Neuronal stem cell (in vitro differentiated cells): Measurements from ENCODE around the gene UBAP1L.
"Not testable (repeated sequence)": the region's sequence is repeated elsewhere in the genome, so short reads cannot be mapped to it uniquely, and the experiment has no call there.

Source experiments
- DNase-seq: peaks from one replicate; pipeline ENCODE4 v3.0.0-alpha.2; 2013; ENCODE audit warnings: low spot score
- H2AFZ ChIP-seq: one replicate; pipeline ENCODE4 v1.6.1; 2013; ENCODE audit warnings: mild to moderate bottlenecking, low read length, inconsistent platforms
- H2AK5ac ChIP-seq: 2 replicates; pipeline ENCODE4 v1.6.1; 2013; ENCODE audit warnings: low read depth, mild to moderate bottlenecking, inconsistent platforms, low read length, moderate library complexity, mixed read lengths
- H2BK120ac ChIP-seq: 2 replicates; pipeline ENCODE4 v1.6.1; 2013; ENCODE audit warnings: low read depth, mild to moderate bottlenecking, inconsistent platforms, low read length, moderate library complexity, mixed read lengths
- H2BK12ac ChIP-seq: one replicate; pipeline ENCODE4 v1.6.1; 2013; ENCODE audit warnings: low read length, inconsistent platforms
- H2BK15ac ChIP-seq: 2 replicates; pipeline ENCODE4 v1.6.1; 2013; ENCODE audit warnings: mild to moderate bottlenecking, low read length, inconsistent platforms, mixed read lengths
- H2BK5ac ChIP-seq: one replicate; pipeline ENCODE4 v1.6.1; 2013; ENCODE audit warnings: inconsistent platforms, mild to moderate bottlenecking, low read length, moderate library complexity
- H3K14ac ChIP-seq: one replicate; pipeline ENCODE4 v1.6.1; 2013; ENCODE audit warnings: low read length, inconsistent platforms
- H3K18ac ChIP-seq: 2 replicates; pipeline ENCODE4 v1.6.1; 2013; ENCODE audit warnings: low read length, inconsistent platforms
- H3K23ac ChIP-seq: 2 replicates; pipeline ENCODE4 v1.6.1; 2013; ENCODE audit warnings: low read depth, mild to moderate bottlenecking, mixed read lengths, low read length, inconsistent platforms; ENCODE audit not compliant: poor library complexity
- H3K27ac ChIP-seq: replicated peaks from 3 replicates; pipeline ENCODE4 v1.5.1; 2013; ENCODE audit warnings: low read length, inconsistent platforms
- H3K27me3 ChIP-seq, 3 experiments: 2 replicates each; pipeline ENCODE4 v1.6.1; 2013; ENCODE audit warnings: low read length in 3 of 3, mild to moderate bottlenecking in 2 of 3, inconsistent platforms in 1 of 3, low read depth in 1 of 3, mixed read lengths in 1 of 3, moderate library complexity in 1 of 3; ENCODE audit not compliant: control insufficient read depth in 3 of 3, insufficient read depth in 3 of 3
- H3K36me3 ChIP-seq, 2 donors: replicated peaks in 1 of 2; 2 replicates each; pipeline ENCODE4 v1.6.1; 2013; ENCODE audit warnings: low read length in 2 of 2; ENCODE audit not compliant: control insufficient read depth in 2 of 2, insufficient read depth in 2 of 2
- H3K4ac ChIP-seq: 2 replicates; pipeline ENCODE4 v1.6.1; 2013; ENCODE audit warnings: inconsistent platforms, mild to moderate bottlenecking, low read length, moderate library complexity
- H3K4me1 ChIP-seq, 2 donors: 1 replicate in 1 of 2; 2 replicates in 1 of 2; pipeline ENCODE4 v1.6.1; 2013; ENCODE audit warnings: low read length in 2 of 2, low read depth in 1 of 2; ENCODE audit not compliant: control insufficient read depth in 2 of 2, insufficient read depth in 1 of 2
- H3K4me2 ChIP-seq: one replicate; pipeline ENCODE4 v1.6.1; 2013; ENCODE audit warnings: mild to moderate bottlenecking, low read length, inconsistent platforms; ENCODE audit not compliant: insufficient read depth, poor library complexity, severe bottlenecking
- H3K4me3 ChIP-seq, 2 donors: 2 replicates each; pipeline ENCODE4 v1.5.1; 2013; ENCODE audit warnings: low read length in 2 of 2, mild to moderate bottlenecking in 2 of 2, inconsistent platforms in 1 of 2, moderate library complexity in 1 of 2
- H3K79me1 ChIP-seq: one replicate; pipeline ENCODE4 v1.6.1; 2013; ENCODE audit warnings: low read depth, mild to moderate bottlenecking, inconsistent platforms, low read length, moderate library complexity
- H3K9ac ChIP-seq: one replicate; pipeline ENCODE4 v1.6.1; 2013; ENCODE audit warnings: mild to moderate bottlenecking, low read depth, low read length, inconsistent platforms; ENCODE audit not compliant: poor library complexity
- H3K9me3 ChIP-seq, 2 donors: replicated peaks in 1 of 2; 2 replicates each; pipeline versions ENCODE3 to v1.6.1; 2013; ENCODE audit warnings: low read length in 2 of 2, mild to moderate bottlenecking in 2 of 2, inconsistent platforms in 1 of 2, low read depth in 1 of 2, mixed read lengths in 1 of 2, moderate library complexity in 1 of 2; ENCODE audit not compliant: control insufficient read depth in 2 of 2, insufficient read depth in 1 of 2
- H4K8ac ChIP-seq: one replicate; pipeline ENCODE4 v1.6.1; 2013; ENCODE audit warnings: low read depth, mild to moderate bottlenecking, inconsistent platforms, low read length, moderate library complexity
- H4K91ac ChIP-seq: one replicate; pipeline ENCODE4 v1.6.1; 2013; ENCODE audit warnings: low read length, low read depth, mild to moderate bottlenecking, inconsistent platforms; ENCODE audit not compliant: poor library complexity
- WGBS, 2 donors: extraction: QIAGEN DNeasy Blood & Tissue Kit; methylation state at CpG; one replicate each; pipeline ENCODE4 v1.1.7; 2013; ENCODE audit warnings: missing lambda C conversion rate in 2 of 2, mixed read lengths in 1 of 2; ENCODE audit not compliant: insufficient read length in 2 of 2, insufficient replicate concordance in 1 of 2; ENCODE audit errors: extremely low coverage in 2 of 2; 5-methylcytosine and 5-hydroxymethylcytosine counted together

UBAP1L gene

GRCh38 chr15:65137893-65138292 lies 22.9 kb upstream of the UBAP1L start:
- H2BK5ac ChIP-seq, H3K4ac ChIP-seq, H2AK5ac ChIP-seq, H3K4me2 ChIP-seq, H3K23ac ChIP-seq, H3K27ac ChIP-seq, H3K9ac ChIP-seq, H2BK15ac ChIP-seq, H3K4me1 ChIP-seq, H2BK120ac ChIP-seq, DNase-seq, H2AFZ ChIP-seq, H3K9me3 ChIP-seq, H3K27me3 ChIP-seq, H2BK12ac ChIP-seq, H4K8ac ChIP-seq, H4K91ac ChIP-seq, H3K4me3 ChIP-seq, H3K36me3 ChIP-seq, H3K14ac ChIP-seq, H3K79me1 ChIP-seq, H3K18ac ChIP-seq: not testable (repeated sequence)
- WGBS, 2 donors = no CpG with 5 or more reads among the region's 4 CpGs

- H2BK120ac ChIP-seq, H3K27ac ChIP-seq, H3K79me1 ChIP-seq, H3K9me3 ChIP-seq, H3K14ac ChIP-seq, H2BK15ac ChIP-seq, H3K4me2 ChIP-seq, DNase-seq, H3K27me3 ChIP-seq, H4K8ac ChIP-seq, H3K18ac ChIP-seq, H3K4ac ChIP-seq, H3K4me3 ChIP-seq, H2BK12ac ChIP-seq, H3K4me1 ChIP-seq, H3K36me3 ChIP-seq, H2AK5ac ChIP-seq, H2BK5ac ChIP-seq, H4K91ac ChIP-seq, H3K23ac ChIP-seq, H2AFZ ChIP-seq, H3K9ac ChIP-seq: not testable (repeated sequence)
- no CpG with 5 or more reads among the region's 7 CpGs for WGBS, 2 donors
Observed at GRCh38 chr15:65137089-65137488, 22.1 kb upstream of the UBAP1L start.

- Histone ChIP-seq H2BK15ac (no peak overlapping the region), H2BK5ac (no peak overlapping the region), H2AFZ (no peak overlapping the region), H4K8ac (peak overlapping the region; percentile 65), H3K18ac (no peak overlapping the region), H3K4me2 (peak overlapping the region; percentile 93), H2AK5ac (peak overlapping the region; percentile 81), H3K4ac (no peak overlapping the region), H4K91ac (peak overlapping the region; percentile 30), H3K9me3 (peaks cover 3 to 8% of the 10 kb centered on the region in 2 donors), H3K79me1 (peaks cover 9% of the 10 kb centered on the region), H3K27ac (no peak overlapping the region), H3K4me1 (peaks cover 4 to 6% of the 10 kb centered on the region in 2 donors), H3K4me3 (peak overlapping the region in 1 of 2 donors; percentile 55), H2BK120ac (no peak overlapping the region), H3K36me3 (peaks cover 7 to 18% of the 10 kb centered on the region in 2 donors), H3K9ac (no peak overlapping the region), H3K27me3 (no peaks in the 10 kb centered on the region), H3K23ac (peak overlapping the region; percentile 65), H3K14ac (no peak overlapping the region), H2BK12ac (no peak overlapping the region)
- no CpG with 5 or more reads among the region's 8 CpGs for WGBS, 2 donors
- no peak for DNase-seq
Observed at GRCh38 chr15:65134538-65134937, 19.5 kb upstream of the UBAP1L start.

GRCh38 chr15:65133548-65134200 lies 18.7 kb upstream of the UBAP1L start, which contains the start of gene PDCD7:
TSS of gene PDCD7 (minus strand) at chr15:65133808. CDS start at chr15:65133781, 27 bp downstream.
- Histone ChIP-seq H3K18ac (peak within 1 kb of the TSS; percentile 83), H2AK5ac (peak within 1 kb of the TSS; percentile 81), H3K4ac (no peak within 1 kb of the TSS), H3K14ac (peak within 1 kb of the TSS; percentile 47), H3K9ac (peak within 1 kb of the TSS; percentile 97), H4K91ac (peak within 1 kb of the TSS; percentile 30), H3K4me3 (peak within 1 kb of the TSS; percentile 55 to 87), H3K79me1 (peaks cover 9% of the 10 kb centered on the region), H2BK12ac (no peak within 1 kb of the TSS), H3K36me3 (peaks cover 15 to 27% of the 10 kb centered on the region in 2 donors), H2AFZ (peak within 1 kb of the TSS; percentile 79), H2BK5ac (peak within 1 kb of the TSS; percentile 13), H3K27me3 (no peaks in the 10 kb centered on the region), H3K23ac (peak within 1 kb of the TSS; percentile 91), H2BK120ac (no peak within 1 kb of the TSS), H3K27ac (peak within 1 kb of the TSS; percentile 60), H3K9me3 (peaks cover 3 to 8% of the 10 kb centered on the region in 2 donors), H4K8ac (peak within 1 kb of the TSS; percentile 65), H3K4me2 (peak within 1 kb of the TSS; percentile 93), H3K4me1 (peaks cover 4 to 6% of the 10 kb centered on the region in 2 donors), H2BK15ac (no peak within 1 kb of the TSS)
- WGBS, 2 donors = no CpG with 5 or more reads among the region's 45 CpGs
- DNase-seq = peak; percentile 80
